GM21576 (cell line): ENCODE measurements around the gene PPP1R13L.
"Not testable (repeated sequence)": the region's sequence is repeated elsewhere in the genome, so short reads cannot be mapped to it uniquely, and the experiment has no call there.

ENCODE experiments used
- ATAC-seq: cut with Tn5 transposase; IDR thresholded peaks from one replicate; pipeline ENCODE4 v1.9.1; 2021; ENCODE audit warnings: mild to moderate bottlenecking, moderate library complexity; ENCODE audit not compliant: unreplicated experiment

PPP1R13L gene

GRCh38 chr19:45431008-45431407 is 26.1 kb upstream of the PPP1R13L start:
- not testable (repeated sequence) for ATAC-seq

- not testable (repeated sequence) for ATAC-seq
These were observed 25.0 kb upstream of the PPP1R13L start for GRCh38 chr19:45429896-45430295.

GRCh38 chr19:45428384-45429231 is 23.7 kb upstream of the PPP1R13L start:
- no peak for ATAC-seq

GRCh38 chr19:45424191-45425058 is 19.6 kb upstream of the PPP1R13L start:
- ATAC-seq, result peak; percentile 4

GRCh38 chr19:45423589-45424190 is 18.8 kb upstream of the PPP1R13L start, which contains the start of gene ERCC1:
Gene ERCC1, minus strand, starts transcription at chr19:45423917. Its CDS starts 543 bp downstream, at chr19:45423374.
- ATAC-seq, result peak; percentile 59

- no peak for ATAC-seq
These were observed 18.2 kb upstream of the PPP1R13L start for GRCh38 chr19:45423033-45423588.

GRCh38 chr19:45421947-45422498 is 17.2 kb upstream of the PPP1R13L start:
- ATAC-seq, result no peak

GRCh38 chr19:45420871-45421270 is 16.0 kb upstream of the PPP1R13L start:
- no peak for ATAC-seq

GRCh38 chr19:45420356-45420755 is 15.5 kb upstream of the PPP1R13L start:
- ATAC-seq, result no peak

- ATAC-seq, result no peak
These were observed 15.0 kb upstream of the PPP1R13L start for GRCh38 chr19:45419895-45420294.

GRCh38 chr19:45419396-45419795 is 14.5 kb upstream of the PPP1R13L start:
- ATAC-seq, result peak; percentile 47

- no peak for ATAC-seq
These were observed 13.9 kb upstream of the PPP1R13L start for GRCh38 chr19:45418802-45419201.

GRCh38 chr19:45417151-45417550 is 12.3 kb upstream of the PPP1R13L start:
- no peak for ATAC-seq

- no peak for ATAC-seq
These were observed 9.6 kb upstream of the PPP1R13L start for GRCh38 chr19:45414468-45414867.

GRCh38 chr19:45413497-45413896 is 8.6 kb upstream of the PPP1R13L start:
- no peak for ATAC-seq

- ATAC-seq, result not testable (repeated sequence)
These were observed 5.5 kb upstream of the PPP1R13L start for GRCh38 chr19:45410330-45410729.

- no peak for ATAC-seq
These were observed 4.7 kb upstream of the PPP1R13L start for GRCh38 chr19:45409557-45409920.

GRCh38 chr19:45408830-45409556 is 4.1 kb upstream of the PPP1R13L start:
- no peak for ATAC-seq

- ATAC-seq, result no peak
These were observed 3.3 kb upstream of the PPP1R13L start for GRCh38 chr19:45408121-45408520.

GRCh38 chr19:45407585-45407984 is 2.7 kb upstream of the PPP1R13L start:
- ATAC-seq, result not testable (repeated sequence)
